Chondrocyte (in vitro differentiated cells): Measurements from ENCODE around the gene SHANK1. TPM values are rescaled to one million over a fixed set of nuclear protein-coding genes. Genes with fewer than 3 reads are reported as not detected.
A peak's percentile ranks its signal among the peaks of the same experiment; 100 is the strongest.

Source experiments
- DNase-seq: peaks from one replicate; pipeline ENCODE4 v3.0.0; 2021; ENCODE audit warnings: mixed read lengths, low spot score
- H3K27ac Mint-ChIP-seq: one replicate; pipeline ENCODE4 v1.8.0; 2021; ENCODE audit warnings: mild to moderate bottlenecking, moderate library complexity, mixed read lengths; ENCODE audit not compliant: unreplicated experiment
- H3K27me3 Mint-ChIP-seq: 2 replicates; pipeline ENCODE4 v1.8.0; 2021; ENCODE audit warnings: low read depth, mixed read lengths
- H3K36me3 Mint-ChIP-seq: 2 replicates; pipeline ENCODE4 v1.8.0; 2021; ENCODE audit warnings: low read depth, mixed read lengths
- H3K4me1 Mint-ChIP-seq: 2 replicates; pipeline ENCODE4 v1.8.0; 2021; ENCODE audit warnings: low read depth, mild to moderate bottlenecking, mixed read lengths
- H3K4me3 Mint-ChIP-seq: one replicate; pipeline ENCODE4 v1.8.0; 2021; ENCODE audit warnings: mild to moderate bottlenecking, moderate library complexity, mixed read lengths; ENCODE audit not compliant: unreplicated experiment
- H3K9me3 Mint-ChIP-seq: 2 replicates; pipeline ENCODE4 v1.8.0; 2021; ENCODE audit warnings: low read depth, mixed read lengths
- CTCF ChIP-seq: fragments of 200-600 bp; sonication (generic); IDR thresholded peaks from 2 replicates; pipeline ENCODE4 v1.5.0; 2021; ENCODE audit warnings: antibody characterized with exemption, mild to moderate bottlenecking, moderate library complexity
- total RNA-seq: library from RNA; stranded (reverse); gene quantifications from 3 replicates; pipeline ENCODE4 v1.2.1, GENCODE V29; 2021

SHANK1 gene
- total RNA-seq, 1 donor from 2014 or later, result 0.27 TPM

GRCh38 chr19:50718255-50719118 lies 1.1 kb downstream of the SHANK1 start:
- H3K27ac Mint-ChIP-seq, result no peak overlapping the region
- H3K4me1 Mint-ChIP-seq, result peaks cover 13% of the 10 kb centered on the region
- peaks cover 42% of the 10 kb centered on the region for H3K27me3 Mint-ChIP-seq
- H3K9me3 Mint-ChIP-seq, result no peaks in the 10 kb centered on the region
- H3K4me3 Mint-ChIP-seq, result peak overlapping the region; percentile 50
- DNase-seq, result no peak
- H3K36me3 Mint-ChIP-seq, result no peaks in the 10 kb centered on the region
- TF ChIP-seq CTCF, result no peak

- Mint-ChIP-seq H3K27ac (no peak overlapping the region), H3K36me3 (no peaks in the 10 kb centered on the region), H3K9me3 (no peaks in the 10 kb centered on the region), H3K27me3 (peaks cover 46% of the 10 kb centered on the region), H3K4me3 (no peak overlapping the region), H3K4me1 (peaks cover 9% of the 10 kb centered on the region)
- no peak for DNase-seq
- TF ChIP-seq CTCF, result no peak
These were observed 1.7 kb downstream of the SHANK1 start for GRCh38 chr19:50717891-50718254.

- H3K27ac Mint-ChIP-seq, result no peak overlapping the region
- no peak for DNase-seq
- H3K36me3 Mint-ChIP-seq, result no peaks in the 10 kb centered on the region
- no peak for TF ChIP-seq CTCF
- peak overlapping the region; percentile 42 for H3K4me3 Mint-ChIP-seq
- peaks cover 9% of the 10 kb centered on the region for H3K4me1 Mint-ChIP-seq
- no peaks in the 10 kb centered on the region for H3K9me3 Mint-ChIP-seq
- H3K27me3 Mint-ChIP-seq, result peaks cover 48% of the 10 kb centered on the region
These were observed 2.4 kb downstream of the SHANK1 start for GRCh38 chr19:50717026-50717723.

- no peak overlapping the region for H3K27ac Mint-ChIP-seq
- peaks cover 9% of the 10 kb centered on the region for H3K4me1 Mint-ChIP-seq
- peaks cover 48% of the 10 kb centered on the region for H3K27me3 Mint-ChIP-seq
- no peaks in the 10 kb centered on the region for H3K9me3 Mint-ChIP-seq
- TF ChIP-seq CTCF, result no peak
- H3K36me3 Mint-ChIP-seq, result no peaks in the 10 kb centered on the region
- H3K4me3 Mint-ChIP-seq, result no peak overlapping the region
- no peak for DNase-seq
These were observed 3.2 kb downstream of the SHANK1 start for GRCh38 chr19:50716178-50717025.
